Measurements from ENCODE around the gene CARMIL3.

Gene CARMIL3

DNA sequence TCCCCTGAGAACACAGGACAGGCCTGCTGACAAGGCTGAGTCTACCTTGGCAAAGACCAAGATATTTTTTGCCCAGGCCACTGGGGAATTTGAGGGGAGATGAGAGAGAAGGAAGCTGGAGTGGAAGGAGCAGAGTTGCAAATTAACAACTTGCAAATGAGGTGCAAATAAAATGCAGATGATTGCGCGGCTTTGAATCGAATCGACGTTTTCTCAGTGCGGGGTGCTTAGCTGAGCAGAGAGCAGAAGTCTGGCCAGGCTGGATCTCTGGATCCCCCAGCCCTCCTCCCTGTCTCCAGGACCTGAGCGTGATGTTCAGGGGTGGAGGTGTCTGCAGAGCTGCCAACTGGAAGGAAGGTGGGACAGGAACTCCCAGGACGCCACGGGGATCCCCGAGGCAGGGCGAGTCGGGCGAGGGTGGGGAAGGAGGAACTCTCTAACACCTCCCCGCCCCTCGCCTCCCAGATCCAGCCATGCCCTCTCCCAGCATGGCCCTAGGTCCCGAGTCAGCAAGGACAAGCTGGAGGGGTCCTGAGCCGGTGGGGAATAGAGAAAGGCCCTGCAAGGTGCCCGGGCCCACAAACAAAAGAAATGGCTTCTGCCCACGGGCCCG is 527 bp upstream of the CARMIL3 start:
- FAIRE-seq (no peak), DNase-seq (ENCODE audit: insufficient read length, low spot score) (peak; percentile 20)
- no peak for TF ChIP-seq POLR2A (IDR thresholded peaks at IDR 0.05; ENCODE audit: low read depth, low read length)
- no peak for TF ChIP-seq POLR2AphosphoS5 (IDR thresholded peaks at IDR 0.05; ENCODE audit: low read depth, low read length)
- TF ChIP-seq POU2F2 (IDR thresholded peaks at IDR 0.05; ENCODE audit: low read depth, low read length): no peak
- TF ChIP-seq PAX5 (IDR thresholded peaks at IDR 0.05; ENCODE audit: insufficient read depth, low read length, severe bottlenecking): no peak
- TF ChIP-seq TAF1 (IDR thresholded peaks at IDR 0.05; ENCODE audit: low read depth, low read length): no peak
- no peak for TF ChIP-seq SPI1 (IDR thresholded peaks at IDR 0.05; ENCODE audit: low read depth, low read length)

DNA sequence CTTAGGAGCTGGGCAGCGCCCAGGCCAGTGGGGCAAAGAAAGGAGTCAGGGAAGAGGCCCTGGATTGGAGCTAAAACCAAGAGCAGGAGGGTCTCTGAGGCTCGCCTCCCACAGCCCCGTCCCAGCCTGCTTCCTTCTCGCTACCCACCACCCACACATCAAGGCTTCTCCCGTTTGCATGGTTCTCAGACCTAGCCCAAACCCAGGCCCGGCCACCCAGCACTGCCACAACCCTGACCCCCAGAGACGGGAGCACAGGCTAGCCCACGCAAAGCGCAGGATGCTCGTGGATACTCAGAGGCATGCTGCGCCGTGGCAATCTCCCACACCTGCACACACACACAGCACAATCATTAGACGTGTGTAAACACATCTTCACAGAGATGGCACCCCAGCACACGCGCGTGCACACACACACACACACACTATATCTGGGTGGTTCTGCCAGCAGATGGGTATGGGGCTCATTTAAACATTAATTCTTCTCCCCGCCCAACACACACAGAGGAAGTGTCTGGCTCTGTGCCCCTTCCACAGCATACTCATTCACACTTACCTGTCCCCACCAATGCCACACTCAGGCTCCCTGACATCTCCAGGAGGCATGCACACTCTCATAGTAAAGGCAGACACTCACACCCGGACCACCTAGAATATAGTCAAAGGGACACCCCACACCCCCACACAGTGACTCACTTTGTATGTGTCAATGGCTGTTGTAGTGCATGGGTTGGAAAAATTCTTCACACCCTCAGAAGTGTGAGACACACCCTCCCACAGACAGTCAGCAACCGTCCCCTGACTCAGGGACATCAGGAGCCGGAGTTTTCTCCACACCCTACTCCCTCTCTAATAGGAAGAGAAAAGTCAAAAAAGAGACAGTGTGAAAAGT is 1.1 kb downstream of the CARMIL3 start:
- no peak for TF ChIP-seq POLR2A (IDR thresholded peaks at IDR 0.05; ENCODE audit: low read depth, low read length)
- TF ChIP-seq SPI1 (IDR thresholded peaks at IDR 0.05; ENCODE audit: low read depth, low read length): no peak
- no peak for TF ChIP-seq TAF1 (IDR thresholded peaks at IDR 0.05; ENCODE audit: low read depth, low read length)
- TF ChIP-seq POLR2AphosphoS5 (IDR thresholded peaks at IDR 0.05; ENCODE audit: low read depth, low read length): no peak
- TF ChIP-seq PAX5 (IDR thresholded peaks at IDR 0.05; ENCODE audit: insufficient read depth, low read length, severe bottlenecking): no peak
- no peak for FAIRE-seq
- DNase-seq (ENCODE audit: insufficient read length, low spot score): no peak

DNA sequence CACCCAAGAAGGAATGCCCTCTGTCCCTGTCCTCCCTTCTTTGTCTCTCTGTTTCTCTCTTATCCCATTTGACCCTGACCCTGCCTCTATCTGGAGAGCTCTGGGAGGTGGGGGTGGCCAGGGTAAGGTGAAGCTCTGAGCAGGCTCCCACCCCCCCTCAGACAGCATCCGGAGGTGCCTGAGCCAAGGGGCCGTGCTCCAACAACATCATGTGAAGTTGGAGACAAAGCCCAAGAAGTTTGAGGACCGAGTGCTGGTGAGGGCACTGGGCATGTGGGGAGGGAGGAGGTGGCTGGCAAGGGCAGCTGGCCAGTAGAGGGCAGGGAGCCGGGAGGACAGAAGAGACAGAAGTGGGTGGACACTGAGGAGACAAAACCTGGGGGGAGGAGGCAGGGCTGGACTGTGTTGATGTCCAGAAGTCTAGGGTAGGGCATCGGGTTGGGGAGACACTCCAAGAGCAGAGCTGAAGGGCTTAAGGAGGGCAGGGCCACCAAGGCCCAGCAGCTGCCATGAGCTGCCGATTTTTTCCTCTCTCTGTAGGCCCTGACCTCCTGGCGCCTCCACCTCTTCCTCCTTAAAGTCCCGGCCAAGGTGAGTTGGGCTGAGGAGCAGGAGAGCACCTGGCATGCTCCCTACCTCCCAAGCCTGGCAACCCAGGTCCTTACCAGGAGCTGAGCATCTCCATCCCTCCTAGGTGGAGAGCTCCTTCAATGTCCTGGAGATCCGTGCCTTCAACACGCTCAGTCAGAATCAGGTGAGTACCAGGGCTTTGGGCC is 1.9 kb downstream of the CARMIL3 start:
- no peak for TF ChIP-seq SPI1 (IDR thresholded peaks at IDR 0.05; ENCODE audit: low read depth, low read length)
- no peak for TF ChIP-seq POU2F2 (IDR thresholded peaks at IDR 0.05; ENCODE audit: low read depth, low read length)
- TF ChIP-seq POLR2A (IDR thresholded peaks at IDR 0.05; ENCODE audit: low read depth, low read length): no peak
- TF ChIP-seq TAF1 (IDR thresholded peaks at IDR 0.05; ENCODE audit: low read depth, low read length): no peak
- TF ChIP-seq POLR2AphosphoS5 (IDR thresholded peaks at IDR 0.05; ENCODE audit: low read depth, low read length): no peak
- no peak for TF ChIP-seq PAX5 (IDR thresholded peaks at IDR 0.05; ENCODE audit: insufficient read depth, low read length, severe bottlenecking)
- FAIRE-seq (no peak), DNase-seq (ENCODE audit: insufficient read length, low spot score) (peak; percentile 8)

DNA sequence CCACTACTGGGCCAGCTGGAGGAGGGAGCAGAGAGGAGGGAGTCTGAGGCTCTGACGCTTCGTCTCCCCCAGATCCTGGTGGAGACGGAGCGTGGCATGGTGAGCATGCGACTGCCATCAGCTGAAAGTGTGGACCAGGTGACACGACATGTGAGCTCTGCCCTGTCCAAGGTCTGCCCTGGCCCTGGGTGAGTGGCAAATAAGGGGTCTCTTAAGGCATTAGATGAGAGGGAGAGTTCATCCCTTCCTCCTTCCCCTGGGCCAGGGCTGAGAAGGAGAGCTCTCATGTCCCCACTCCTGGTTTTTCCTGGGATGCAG is 2.5 kb downstream of the CARMIL3 start:
- DNase-seq (ENCODE audit: insufficient read length, low spot score): peak; percentile 2
- no peak for FAIRE-seq
- TF ChIP-seq SPI1 (IDR thresholded peaks at IDR 0.05; ENCODE audit: low read depth, low read length) (no peak), TAF1 (IDR thresholded peaks at IDR 0.05; ENCODE audit: low read depth, low read length) (no peak), POLR2AphosphoS5 (IDR thresholded peaks at IDR 0.05; ENCODE audit: low read depth, low read length) (no peak), POU2F2 (IDR thresholded peaks at IDR 0.05; ENCODE audit: low read depth, low read length) (no peak), POLR2A (IDR thresholded peaks at IDR 0.05; ENCODE audit: low read depth, low read length) (no peak), PAX5 (IDR thresholded peaks at IDR 0.05; ENCODE audit: insufficient read depth, low read length, severe bottlenecking) (no peak)

DNA sequence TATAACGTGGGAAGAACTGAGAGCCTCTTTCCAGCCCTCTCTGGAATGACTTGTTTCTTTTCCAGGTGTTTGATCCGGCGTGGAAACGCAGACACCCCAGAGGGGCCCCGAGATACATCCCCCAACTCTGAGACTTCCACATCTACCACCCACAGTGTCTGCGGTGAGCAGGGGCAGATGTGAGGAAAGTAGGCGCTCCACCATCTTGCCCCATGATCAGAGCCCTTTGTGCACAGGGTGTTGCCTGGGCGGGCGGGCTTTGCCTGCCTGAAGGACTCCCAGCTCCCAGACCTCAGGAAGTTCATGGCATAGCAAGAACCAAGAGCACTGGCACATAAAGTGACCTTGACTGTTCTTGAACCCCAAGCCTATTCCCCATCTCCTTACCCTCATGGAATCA is 2.8 kb downstream of the CARMIL3 start:
- no peak for FAIRE-seq
- no peak for DNase-seq (ENCODE audit: insufficient read length, low spot score)
- TF ChIP-seq POLR2AphosphoS5 (IDR thresholded peaks at IDR 0.05; ENCODE audit: low read depth, low read length) (no peak), PAX5 (IDR thresholded peaks at IDR 0.05; ENCODE audit: insufficient read depth, low read length, severe bottlenecking) (no peak), TAF1 (IDR thresholded peaks at IDR 0.05; ENCODE audit: low read depth, low read length) (no peak), POLR2A (IDR thresholded peaks at IDR 0.05; ENCODE audit: low read depth, low read length) (no peak), POU2F2 (IDR thresholded peaks at IDR 0.05; ENCODE audit: low read depth, low read length) (no peak), SPI1 (IDR thresholded peaks at IDR 0.05; ENCODE audit: low read depth, low read length) (no peak)

DNA sequence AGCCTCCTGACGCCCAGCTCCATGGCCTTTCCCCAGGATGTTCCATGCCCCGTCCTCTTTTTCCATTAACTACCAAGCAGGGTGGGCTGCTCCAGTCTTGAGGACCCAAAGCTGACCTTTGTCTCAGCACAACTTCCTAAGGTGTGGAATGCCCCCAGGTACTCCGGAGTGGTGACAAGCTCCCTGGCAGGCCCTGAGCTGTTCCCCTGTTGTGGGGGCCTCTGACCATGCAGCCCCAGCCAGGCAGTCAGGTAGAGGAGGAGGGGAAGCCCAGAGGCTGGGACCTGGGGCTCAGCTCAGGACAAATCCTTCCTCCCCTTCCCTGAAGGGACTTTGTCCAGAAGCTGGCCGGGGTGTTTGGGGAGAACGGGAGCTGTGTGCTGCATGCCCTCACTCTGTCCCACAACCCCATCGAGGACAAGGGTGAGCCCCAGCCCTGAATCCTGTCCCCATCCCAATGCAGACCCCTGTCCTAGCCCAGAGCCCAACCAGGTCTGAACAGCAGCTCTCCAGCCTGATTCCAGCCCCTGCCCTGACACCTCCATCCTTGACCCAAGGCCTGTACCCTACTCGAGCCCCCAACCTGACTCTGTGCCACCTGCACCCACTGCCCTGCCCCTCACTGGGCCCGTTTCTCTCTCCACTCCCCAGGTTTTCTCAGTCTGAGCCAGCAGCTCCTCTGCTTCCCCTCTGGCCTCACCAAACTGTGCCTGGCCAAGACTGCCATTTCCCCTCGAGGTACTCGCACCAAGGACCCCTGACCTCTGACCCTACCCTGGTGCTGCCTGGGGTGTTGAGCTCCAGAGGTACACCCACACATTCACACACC is 4.4 kb downstream of the CARMIL3 start:
- DNase-seq (ENCODE audit: insufficient read length, low spot score) (peak; percentile 3), FAIRE-seq (no peak)
- TF ChIP-seq PAX5 (IDR thresholded peaks at IDR 0.05; ENCODE audit: insufficient read depth, low read length, severe bottlenecking) (no peak), POU2F2 (IDR thresholded peaks at IDR 0.05; ENCODE audit: low read depth, low read length) (no peak), TAF1 (IDR thresholded peaks at IDR 0.05; ENCODE audit: low read depth, low read length) (no peak), SPI1 (IDR thresholded peaks at IDR 0.05; ENCODE audit: low read depth, low read length) (no peak), POLR2A (IDR thresholded peaks at IDR 0.05; ENCODE audit: low read depth, low read length) (no peak), POLR2AphosphoS5 (IDR thresholded peaks at IDR 0.05; ENCODE audit: low read depth, low read length) (no peak)

DNA sequence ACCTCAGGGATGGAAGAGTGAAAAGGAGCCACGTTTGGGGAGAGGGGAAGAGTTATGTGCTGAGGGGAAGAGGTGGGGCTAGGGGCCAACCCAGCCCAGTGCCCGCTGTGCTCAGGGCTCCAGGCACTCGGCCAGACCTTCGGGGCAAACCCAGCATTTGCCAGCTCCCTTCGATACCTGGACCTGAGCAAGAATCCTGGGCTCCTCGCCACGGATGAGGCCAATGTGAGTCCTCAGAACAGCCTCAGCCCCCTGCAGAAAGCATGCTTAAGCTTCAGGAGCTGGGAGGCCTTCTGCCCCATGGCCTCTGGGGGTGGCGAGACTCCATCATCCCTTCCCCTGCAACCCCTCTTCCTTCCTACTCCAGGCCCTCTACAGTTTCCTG is 5.0 kb downstream of the CARMIL3 start:
- peak; percentile 10 for DNase-seq (ENCODE audit: insufficient read length, low spot score)
- no peak for TF ChIP-seq POLR2A (IDR thresholded peaks at IDR 0.05; ENCODE audit: low read depth, low read length)
- TF ChIP-seq POU2F2 (IDR thresholded peaks at IDR 0.05; ENCODE audit: low read depth, low read length): no peak
- no peak for TF ChIP-seq SPI1 (IDR thresholded peaks at IDR 0.05; ENCODE audit: low read depth, low read length)
- TF ChIP-seq POLR2AphosphoS5 (IDR thresholded peaks at IDR 0.05; ENCODE audit: low read depth, low read length): no peak
- TF ChIP-seq PAX5 (IDR thresholded peaks at IDR 0.05; ENCODE audit: insufficient read depth, low read length, severe bottlenecking): no peak
- TF ChIP-seq TAF1 (IDR thresholded peaks at IDR 0.05; ENCODE audit: low read depth, low read length): no peak
- no peak for FAIRE-seq

DNA sequence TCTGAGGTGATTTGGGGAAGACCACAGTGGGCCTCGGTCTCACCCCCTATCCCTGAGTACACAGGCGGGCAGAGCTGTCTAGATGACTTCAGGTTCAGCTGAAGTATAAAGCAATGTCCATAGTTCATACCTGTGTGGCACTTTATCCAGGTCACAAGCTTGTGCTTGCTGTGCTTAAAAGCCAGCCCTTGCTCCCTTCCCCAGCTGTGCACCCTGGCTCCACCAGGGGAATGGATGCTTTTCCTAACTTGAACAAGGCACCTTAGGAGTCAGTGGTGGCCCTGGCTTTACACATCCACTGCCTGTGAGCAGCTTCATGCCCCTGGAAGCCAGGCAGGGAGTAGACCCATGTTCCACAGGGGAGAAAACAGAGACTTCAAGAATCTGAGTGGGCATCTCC is 5.5 kb downstream of the CARMIL3 start:
- FAIRE-seq (no peak), DNase-seq (ENCODE audit: insufficient read length, low spot score) (peak; percentile 12)
- no peak for TF ChIP-seq POLR2A (IDR thresholded peaks at IDR 0.05; ENCODE audit: low read depth, low read length)

DNA sequence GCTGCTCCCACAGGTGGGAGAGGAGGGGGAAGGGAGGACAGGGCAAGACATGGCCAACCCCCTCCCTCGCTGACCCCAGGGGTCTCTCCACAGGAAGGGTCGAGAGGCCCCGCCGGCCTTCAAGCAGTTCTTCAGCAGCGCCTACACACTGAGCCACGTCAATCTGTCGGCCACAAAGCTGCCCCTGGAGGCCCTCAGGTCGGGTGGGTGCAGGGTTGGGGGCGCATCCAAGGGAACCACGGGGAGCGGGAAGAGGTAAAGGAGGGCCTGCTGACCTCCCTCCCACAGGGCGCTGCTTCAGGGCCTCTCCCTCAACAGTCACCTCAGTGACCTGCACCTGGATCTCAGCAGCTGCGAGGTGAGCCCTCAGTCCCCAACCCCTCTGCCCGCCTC is 6.1 kb downstream of the CARMIL3 start:
- TF ChIP-seq PAX5 (IDR thresholded peaks at IDR 0.05; ENCODE audit: insufficient read depth, low read length, severe bottlenecking) (no peak), POLR2AphosphoS5 (IDR thresholded peaks at IDR 0.05; ENCODE audit: low read depth, low read length) (no peak), POLR2A (IDR thresholded peaks at IDR 0.05; ENCODE audit: low read depth, low read length) (no peak), TAF1 (IDR thresholded peaks at IDR 0.05; ENCODE audit: low read depth, low read length) (no peak), SPI1 (IDR thresholded peaks at IDR 0.05; ENCODE audit: low read depth, low read length) (no peak), POU2F2 (IDR thresholded peaks at IDR 0.05; ENCODE audit: low read depth, low read length) (no peak)
- FAIRE-seq (no peak), DNase-seq (ENCODE audit: insufficient read length, low spot score) (no peak)

Measured in GM12891 (cell line).